Stimulated activated effector memory CD8-positive, alpha-beta T cell treated with anti-CD3 and anti-CD28 coated beads, Interleukin-12 subunit alpha, Interleukin-12 subunit beta, amount 100 ng/mL, for 72 hours (primary cell): Measurements from ENCODE around the gene NPFF.

ENCODE experiments used
- ATAC-seq: fragments of 150-1000 bp; cut with Tn5 transposase; 2 replicates; pipeline ENCODE4 v1.10.0; 2021
- DNase-seq, 2 donors: peaks; one replicate each; pipeline ENCODE4 v3.0.0; 2021 to 2022; ENCODE audit warnings: low spot score in 2 of 2
- H3K27ac Mint-ChIP-seq: one replicate; pipeline ENCODE4 v1.8.0; 2022; ENCODE audit warnings: mild to moderate bottlenecking, mixed read lengths
- H3K36me3 Mint-ChIP-seq: one replicate; pipeline ENCODE4 v1.8.0; 2022; ENCODE audit warnings: mild to moderate bottlenecking, mixed read lengths
- H3K4me1 Mint-ChIP-seq: one replicate; pipeline ENCODE4 v1.8.0; 2022; ENCODE audit warnings: mixed read lengths
- H3K4me3 Mint-ChIP-seq: one replicate; pipeline ENCODE4 v1.8.0; 2022; ENCODE audit warnings: mild to moderate bottlenecking, mixed read lengths
- H3K9me3 Mint-ChIP-seq: one replicate; pipeline ENCODE4 v1.8.0; 2022; ENCODE audit warnings: mixed read lengths

NPFF gene

GRCh38 chr12:53524476-53524875 is 17.2 kb upstream of the NPFF start:
- H3K27ac Mint-ChIP-seq: peak overlapping the region; percentile 58
- H3K36me3 Mint-ChIP-seq: peaks cover 96% of the 10 kb centered on the region
- no peaks in the 10 kb centered on the region for H3K9me3 Mint-ChIP-seq
- no peak for ATAC-seq
- H3K4me1 Mint-ChIP-seq: no peaks in the 10 kb centered on the region
- DNase-seq: no peak
- H3K4me3 Mint-ChIP-seq: no peak overlapping the region

DNA sequence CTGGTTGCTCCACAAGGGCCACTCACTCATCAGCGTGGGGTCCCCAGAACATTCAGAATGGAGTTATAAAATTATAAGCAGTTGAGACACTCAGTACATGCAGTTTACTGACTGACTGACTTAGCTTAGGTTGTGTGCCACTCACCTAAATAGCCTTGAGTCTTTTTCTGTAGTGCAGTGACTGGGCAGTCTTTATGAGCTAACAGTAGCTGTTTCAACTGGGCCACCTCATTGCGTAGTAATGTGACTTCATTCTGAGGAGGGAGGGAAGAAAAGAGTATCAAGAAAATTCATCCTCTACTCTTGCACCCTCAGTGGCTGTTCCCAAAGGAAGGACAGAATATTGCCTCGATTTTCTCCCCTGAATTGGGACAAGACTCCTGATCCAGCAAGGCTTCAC is 15.8 kb upstream of the NPFF start:
- DNase-seq (no peak), ATAC-seq (no peak)
- peak overlapping the region; percentile 45 for H3K27ac Mint-ChIP-seq
- H3K4me1 Mint-ChIP-seq: no peaks in the 10 kb centered on the region
- no peak overlapping the region for H3K4me3 Mint-ChIP-seq
- H3K36me3 Mint-ChIP-seq: peaks cover 96% of the 10 kb centered on the region
- H3K9me3 Mint-ChIP-seq: no peaks in the 10 kb centered on the region

GRCh38 chr12:53518381-53518780 is 11.1 kb upstream of the NPFF start:
- H3K4me3 Mint-ChIP-seq: no peak overlapping the region
- no peaks in the 10 kb centered on the region for H3K9me3 Mint-ChIP-seq
- H3K36me3 Mint-ChIP-seq: peaks cover 96% of the 10 kb centered on the region
- DNase-seq: no peak
- no peaks in the 10 kb centered on the region for H3K4me1 Mint-ChIP-seq
- no peak for ATAC-seq
- H3K27ac Mint-ChIP-seq: no peak overlapping the region

DNA sequence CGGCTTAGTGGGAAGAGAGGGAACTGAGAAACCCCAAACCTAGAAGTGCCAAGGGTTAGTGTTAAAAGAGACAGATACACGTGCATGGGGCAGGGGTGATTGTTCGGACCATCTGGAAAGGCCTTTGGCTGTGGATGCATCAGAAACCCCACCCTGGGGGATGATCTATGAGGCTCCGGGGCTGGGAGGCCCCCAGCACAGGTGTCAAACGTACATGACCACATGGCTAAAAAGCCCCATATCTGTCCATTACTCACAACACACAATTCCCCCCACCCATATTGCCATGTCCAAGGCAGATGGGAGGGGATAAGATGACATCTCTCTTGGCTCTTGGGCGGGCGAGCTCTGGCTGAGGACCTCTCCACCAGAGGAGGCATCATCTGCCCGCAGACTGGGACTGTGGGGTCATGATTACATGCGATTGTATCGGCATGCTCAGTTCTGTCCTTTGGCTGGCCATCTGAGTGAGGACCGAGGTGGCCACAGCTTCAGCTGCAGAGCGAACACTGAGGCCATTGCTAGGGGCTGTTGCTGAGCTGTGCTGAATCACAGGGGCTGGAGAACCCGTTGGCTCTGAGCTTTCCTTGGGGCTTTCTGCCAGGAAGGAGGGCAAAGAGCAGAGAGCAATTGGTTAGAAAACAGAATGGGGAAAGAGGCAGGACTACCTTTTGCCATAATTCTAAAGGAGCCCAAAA is 9.6 kb upstream of the NPFF start:
- Mint-ChIP-seq H3K36me3 (peaks cover 86% of the 10 kb centered on the region), H3K4me3 (no peak overlapping the region), H3K27ac (peak overlapping the region; percentile 32), H3K4me1 (no peaks in the 10 kb centered on the region), H3K9me3 (no peaks in the 10 kb centered on the region)
- DNase-seq: no peak
- no peak for ATAC-seq

DNA sequence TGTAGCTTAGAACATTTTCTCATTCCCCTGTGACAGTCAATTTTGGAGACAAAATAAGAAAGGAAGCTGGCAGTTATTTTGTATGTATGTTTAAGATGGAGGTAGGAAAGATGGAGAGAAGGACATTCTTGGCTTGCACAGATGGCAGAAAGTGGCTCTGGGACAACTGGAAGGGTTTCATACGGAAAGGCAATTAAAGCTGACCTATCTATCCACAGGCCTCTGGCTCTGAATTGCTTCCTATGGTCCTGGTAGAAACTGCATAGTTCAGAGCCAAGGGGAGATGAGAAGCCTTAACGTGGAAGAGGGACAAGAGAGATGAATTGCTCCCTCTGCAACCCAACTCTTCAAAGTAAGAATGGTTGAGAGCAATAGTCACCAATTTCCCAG is 8.0 kb upstream of the NPFF start:
- DNase-seq: no peak
- H3K27ac Mint-ChIP-seq: peak overlapping the region; percentile 32
- H3K36me3 Mint-ChIP-seq: peaks cover 77% of the 10 kb centered on the region
- no peaks in the 10 kb centered on the region for H3K9me3 Mint-ChIP-seq
- H3K4me1 Mint-ChIP-seq: no peaks in the 10 kb centered on the region
- no peak for ATAC-seq
- no peak overlapping the region for H3K4me3 Mint-ChIP-seq

DNA sequence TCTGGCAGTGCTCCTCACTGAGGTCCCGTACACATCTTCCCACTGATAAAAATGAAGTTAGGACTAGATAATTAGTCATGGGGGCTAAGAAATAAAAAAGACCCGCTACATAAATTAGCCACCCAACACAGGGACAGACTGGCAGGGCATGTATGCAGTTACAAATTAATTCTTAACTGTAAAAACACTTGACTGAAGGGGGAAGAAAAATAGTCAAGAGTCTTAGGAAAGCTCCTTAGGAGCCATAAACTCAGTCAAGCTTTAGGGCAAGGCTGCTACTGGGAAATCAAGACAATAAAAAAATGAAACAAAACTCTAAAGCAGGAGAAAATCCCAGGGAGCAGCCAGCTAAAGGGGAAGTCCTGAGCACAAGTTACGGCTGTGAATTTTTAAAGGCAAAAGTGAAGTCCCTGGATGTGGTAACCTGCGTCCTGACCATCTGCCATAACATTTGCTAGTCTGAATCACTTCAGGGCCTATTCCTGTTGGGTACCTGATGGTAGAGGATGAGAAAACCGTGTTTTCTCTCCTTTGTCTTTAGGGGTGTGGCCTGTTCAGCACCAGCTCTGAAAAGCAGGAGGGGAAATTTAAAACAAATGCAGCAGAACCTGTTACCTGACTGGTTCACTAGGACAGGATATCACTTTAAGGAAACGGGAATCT is 7.5 kb upstream of the NPFF start:
- no peak for DNase-seq
- Mint-ChIP-seq H3K4me3 (no peak overlapping the region), H3K27ac (peak overlapping the region; percentile 32)

GRCh38 chr12:53513712-53514410 is 6.6 kb upstream of the NPFF start:
- peak overlapping the region; percentile 32 for H3K27ac Mint-ChIP-seq
- ATAC-seq: no peak
- no peak overlapping the region for H3K4me3 Mint-ChIP-seq
- no peaks in the 10 kb centered on the region for H3K9me3 Mint-ChIP-seq
- H3K4me1 Mint-ChIP-seq: peaks cover under 1% of the 10 kb centered on the region
- H3K36me3 Mint-ChIP-seq: peaks cover 65% of the 10 kb centered on the region
- DNase-seq: no peak

More for the DNA sequence above, 7.5 kb upstream of the NPFF start:
- Mint-ChIP-seq H3K4me1 (no peaks in the 10 kb centered on the region), H3K9me3 (no peaks in the 10 kb centered on the region), H3K36me3 (peaks cover 74% of the 10 kb centered on the region)
- no peak for ATAC-seq

GRCh38 chr12:53510181-53510812 is 3.0 kb upstream of the NPFF start:
- DNase-seq: no peak
- Mint-ChIP-seq H3K27ac (peak overlapping the region; percentile 77), H3K4me1 (peaks cover 13% of the 10 kb centered on the region), H3K9me3 (no peaks in the 10 kb centered on the region), H3K36me3 (peaks cover 54% of the 10 kb centered on the region), H3K4me3 (no peak overlapping the region)
- no peak for ATAC-seq

DNA sequence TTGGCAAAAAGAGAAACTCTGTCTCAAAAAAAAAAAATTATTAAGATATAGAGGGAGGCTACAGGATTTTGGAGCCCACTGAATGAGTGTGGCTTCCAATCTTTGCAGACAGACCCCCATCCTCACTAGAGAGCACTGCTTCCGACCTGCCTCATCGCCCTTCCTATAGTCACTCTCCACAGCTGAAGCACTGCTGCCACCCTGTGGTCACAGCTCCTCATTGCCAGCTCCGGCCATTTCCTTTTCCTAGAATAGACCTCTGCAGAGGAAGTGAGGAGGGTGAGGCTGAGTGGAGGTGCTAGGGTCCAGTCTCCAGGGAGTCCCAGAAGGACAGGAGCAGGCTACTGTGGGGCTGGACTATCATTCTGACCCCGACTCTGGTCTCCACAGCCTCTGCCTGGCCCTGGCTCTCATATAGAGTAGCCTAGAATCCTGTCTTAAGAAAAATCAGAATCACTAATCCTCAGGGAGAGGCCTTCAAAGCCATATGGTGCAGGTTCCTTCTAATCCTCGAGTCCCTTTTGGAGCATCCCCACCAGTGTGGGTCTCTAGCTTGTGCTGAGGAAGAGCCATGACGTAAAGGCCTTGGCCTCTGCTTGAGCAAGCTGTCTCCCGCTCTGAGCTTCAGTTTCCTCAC is 1.4 kb upstream of the NPFF start:
- H3K9me3 Mint-ChIP-seq: no peaks in the 10 kb centered on the region
- H3K4me1 Mint-ChIP-seq: peaks cover 24% of the 10 kb centered on the region
- peaks cover 45% of the 10 kb centered on the region for H3K36me3 Mint-ChIP-seq
- peak; percentile 82 to 93 for DNase-seq
- H3K4me3 Mint-ChIP-seq: no peak overlapping the region
- peak; percentile 92 for ATAC-seq
- peak overlapping the region; percentile 67 for H3K27ac Mint-ChIP-seq

GRCh38 chr12:53507603-53507885 is 260 bp upstream of the NPFF start:
- no peak overlapping the region for H3K4me3 Mint-ChIP-seq
- no peaks in the 10 kb centered on the region for H3K9me3 Mint-ChIP-seq
- no peak for ATAC-seq
- no peak for DNase-seq
- peak overlapping the region; percentile 50 for H3K27ac Mint-ChIP-seq
- H3K4me1 Mint-ChIP-seq: peaks cover 24% of the 10 kb centered on the region
- peaks cover 37% of the 10 kb centered on the region for H3K36me3 Mint-ChIP-seq

DNA sequence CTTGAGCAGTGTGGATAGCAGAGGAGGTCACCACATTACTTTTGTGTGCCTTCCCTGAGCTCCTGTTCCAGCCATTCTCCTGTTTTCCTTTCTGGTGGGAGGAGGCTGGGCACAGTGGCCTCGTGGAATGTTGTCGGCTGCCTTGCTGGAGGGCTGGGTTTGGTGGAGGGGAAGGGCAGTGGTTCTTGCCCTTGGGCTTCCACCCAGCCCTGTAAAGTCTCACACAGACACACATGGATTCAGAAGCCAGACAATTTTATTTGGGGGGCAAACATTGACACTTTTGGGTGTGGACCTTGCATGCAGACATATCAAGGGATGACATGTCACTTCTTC is 866 bp downstream of the NPFF start:
- ATAC-seq (no peak), DNase-seq (no peak)
- peaks cover 34% of the 10 kb centered on the region for H3K4me1 Mint-ChIP-seq
- peaks cover 39% of the 10 kb centered on the region for H3K36me3 Mint-ChIP-seq
- H3K4me3 Mint-ChIP-seq: no peak overlapping the region
- peak overlapping the region; percentile 50 for H3K27ac Mint-ChIP-seq
- H3K9me3 Mint-ChIP-seq: no peaks in the 10 kb centered on the region

DNA sequence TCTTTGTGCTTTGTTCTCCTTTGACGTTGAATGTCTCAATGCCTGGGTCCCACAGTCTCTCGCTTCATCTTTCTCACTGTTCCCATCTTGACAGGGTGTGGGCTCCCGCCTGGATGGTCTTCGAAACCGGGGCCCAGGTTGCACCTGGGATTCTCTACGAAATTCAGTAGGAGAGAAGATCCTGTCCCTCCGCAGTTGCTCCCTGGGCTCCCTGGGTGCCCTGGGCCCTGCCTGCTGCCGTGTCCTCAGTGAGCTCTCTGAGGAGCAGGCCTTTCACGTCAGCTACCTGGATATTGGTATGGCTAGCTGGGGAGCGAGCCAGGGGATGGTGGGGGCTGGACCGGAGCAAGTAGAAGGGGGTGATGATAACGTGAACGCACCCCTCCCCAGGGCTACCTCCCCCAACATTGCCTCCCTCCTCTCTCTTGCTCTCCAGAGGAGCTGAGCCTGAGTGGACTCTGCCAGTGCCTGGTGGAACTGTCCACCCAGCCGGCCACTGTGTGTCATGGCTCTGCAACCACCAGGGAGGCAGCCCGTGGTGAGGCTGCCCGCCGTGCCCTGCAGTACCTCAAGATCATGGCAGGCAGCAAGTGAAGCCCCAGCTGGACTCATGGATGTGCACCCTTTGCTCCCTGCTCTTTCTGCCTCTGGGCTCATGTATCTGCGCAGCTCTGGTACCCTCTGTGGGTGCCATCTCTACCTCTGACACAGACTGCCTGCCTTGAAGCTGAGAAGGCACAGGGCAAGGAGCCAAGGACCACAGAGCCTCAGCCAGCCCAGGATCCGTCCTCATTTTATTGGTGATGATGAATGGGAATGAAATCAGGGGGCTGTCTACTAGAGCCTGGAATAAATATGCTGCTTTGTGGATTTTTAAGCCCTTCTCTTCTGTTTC is 1.5 kb downstream of the NPFF start:
- Mint-ChIP-seq H3K36me3 (peaks cover 43% of the 10 kb centered on the region), H3K27ac (peak overlapping the region; percentile 8), H3K9me3 (no peaks in the 10 kb centered on the region), H3K4me3 (no peak overlapping the region), H3K4me1 (peaks cover 34% of the 10 kb centered on the region)
- ATAC-seq (no peak), DNase-seq (peak in 1 of 2 donors; percentile 46)

DNA sequence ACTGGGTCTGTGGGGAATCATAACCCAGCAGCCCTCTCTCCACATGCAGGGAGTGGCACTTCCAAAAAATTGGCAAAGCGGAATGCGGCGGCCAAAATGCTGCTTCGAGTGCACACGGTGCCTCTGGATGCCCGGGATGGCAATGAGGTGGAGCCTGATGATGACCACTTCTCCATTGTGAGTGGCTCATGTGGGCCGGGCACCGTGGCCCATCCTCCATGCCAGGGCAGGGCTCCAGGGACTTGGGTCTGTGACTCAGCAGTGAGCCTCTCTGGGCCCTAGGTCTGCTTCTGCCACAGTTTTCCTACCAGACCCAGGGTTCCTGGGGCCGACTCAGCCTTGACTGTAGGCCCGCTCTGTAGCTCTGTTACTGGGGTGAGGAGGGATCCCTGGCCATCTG is 2.2 kb downstream of the NPFF start:
- ATAC-seq: no peak
- H3K27ac Mint-ChIP-seq: peak overlapping the region; percentile 84
- peaks cover 41% of the 10 kb centered on the region for H3K36me3 Mint-ChIP-seq
- DNase-seq: peak in 1 of 2 donors; percentile 49
- no peaks in the 10 kb centered on the region for H3K9me3 Mint-ChIP-seq
- no peak overlapping the region for H3K4me3 Mint-ChIP-seq
- H3K4me1 Mint-ChIP-seq: peaks cover 36% of the 10 kb centered on the region

- peaks cover 46% of the 10 kb centered on the region for H3K36me3 Mint-ChIP-seq
- DNase-seq (peak in 1 of 2 donors; percentile 50), ATAC-seq (no peak)
- no peak overlapping the region for H3K4me3 Mint-ChIP-seq
- H3K27ac Mint-ChIP-seq: peak overlapping the region; percentile 84
- H3K4me1 Mint-ChIP-seq: peaks cover 42% of the 10 kb centered on the region
- no peaks in the 10 kb centered on the region for H3K9me3 Mint-ChIP-seq
Measured at GRCh38 chr12:53504004-53504920, 3.0 kb downstream of the NPFF start.
